MM.1S (cell line): Measurements from ENCODE around the gene EGFL8.
"Not testable (repeated sequence)": the region's sequence is repeated elsewhere in the genome, so short reads cannot be mapped to it uniquely, and the experiment has no call there.

ENCODE experiments used
- DNase-seq: peaks from one replicate; pipeline ENCODE4 v3.0.0-alpha.2; 2015
- H2AFZ ChIP-seq: fragments of 300-600 bp; sonication (generic); 2 replicates; pipeline ENCODE4 v1.6.0; 2016; ENCODE audit warnings: antibody characterized with exemption, low read length
- H3F3A ChIP-seq: fragments of 300-600 bp; sonication (generic); 2 replicates; pipeline ENCODE4 v1.6.1; 2016; ENCODE audit warnings: mild to moderate bottlenecking, antibody characterized with exemption, low read length, moderate library complexity, mixed read lengths; ENCODE audit not compliant: insufficient read depth
- H3K27ac ChIP-seq: fragments of 300-600 bp; sonication (generic); 2 replicates; pipeline ENCODE4 v1.5.1; 2016; ENCODE audit warnings: mild to moderate bottlenecking, low read length
- H3K27me3 ChIP-seq: fragments of 300-600 bp; sonication (generic); replicated peaks from 2 replicates; pipeline ENCODE4 v1.6.0; 2016; ENCODE audit warnings: low read length; ENCODE audit not compliant: insufficient read depth
- H3K36me3 ChIP-seq: fragments of 300-600 bp; sonication (generic); replicated peaks from 2 replicates; pipeline ENCODE4 v1.6.1; 2016; ENCODE audit warnings: mild to moderate bottlenecking, low read length, mixed read lengths; ENCODE audit not compliant: insufficient read depth
- H3K4me1 ChIP-seq: fragments of 300-600 bp; sonication (generic); 2 replicates; pipeline ENCODE4 v1.6.1; 2016; ENCODE audit warnings: low read length, mixed read lengths
- H3K4me2 ChIP-seq: fragments of 300-600 bp; sonication (generic); 2 replicates; pipeline ENCODE4 v1.6.0; 2016; ENCODE audit warnings: low read depth, low read length
- H3K4me3 ChIP-seq: fragments of 300-600 bp; sonication (generic); 2 replicates; pipeline ENCODE4 v1.5.1; 2016; ENCODE audit warnings: low read length, mixed read lengths
- H3K79me2 ChIP-seq: fragments of 300-600 bp; sonication (generic); 2 replicates; pipeline ENCODE4 v1.6.1; 2016; ENCODE audit warnings: mixed run types, low read length, mixed read lengths
- H3K9ac ChIP-seq: fragments of 300-600 bp; sonication (generic); 2 replicates; pipeline ENCODE4 v1.6.1; 2016; ENCODE audit warnings: low read length, mixed read lengths
- H3K9me2 ChIP-seq: fragments of 300-600 bp; sonication (generic); replicated peaks from 2 replicates; pipeline ENCODE4 v1.6.1; 2016; ENCODE audit warnings: mild to moderate bottlenecking, low read length, mixed read lengths; ENCODE audit not compliant: insufficient read depth
- H3K9me3 ChIP-seq: fragments of 300-600 bp; sonication (generic); replicated peaks from 2 replicates; pipeline ENCODE4 v1.6.1; 2016; ENCODE audit warnings: mild to moderate bottlenecking, low read length, mixed read lengths; ENCODE audit not compliant: insufficient read depth
- H4K20me1 ChIP-seq: fragments of 300-600 bp; sonication (generic); 2 replicates; pipeline ENCODE4 v1.6.1; 2016; ENCODE audit warnings: mild to moderate bottlenecking, low read length, moderate library complexity, mixed read lengths; ENCODE audit not compliant: insufficient read depth
- CTCF ChIP-seq: fragments of 300-600 bp; sonication (generic); IDR thresholded peaks from 2 replicates; pipeline ENCODE4 v1.5.1; 2016; ENCODE audit warnings: antibody characterized with exemption, low read length, mixed read lengths
- EZH2 ChIP-seq: fragments of 300-600 bp; sonication (generic); optimal IDR thresholded peaks from 2 replicates; pipeline ENCODE3; 2017; ENCODE audit warnings: low read depth, mild to moderate bottlenecking, antibody characterized with exemption, low read length, mixed read lengths
- EZH2phosphoT487 ChIP-seq: fragments of 300-600 bp; sonication (generic); IDR thresholded peaks from 2 replicates; pipeline ENCODE4 v1.6.1; 2018; ENCODE audit warnings: antibody characterized with exemption, low read length

Gene EGFL8

GRCh38 chr6:32183030-32183429, 18.6 kb downstream of the EGFL8 start:
- Histone ChIP-seq H3K79me2 (peaks cover 8% of the 10 kb centered on the region), H3K36me3 (no peaks in the 10 kb centered on the region), H3K27me3 (no peaks in the 10 kb centered on the region)

GRCh38 chr6:32183483-32184083, 19.2 kb downstream of the EGFL8 start:
- no peak overlapping the region for H3K4me3 ChIP-seq
- H3K4me1 ChIP-seq: peaks cover 5% of the 10 kb centered on the region
- H3F3A ChIP-seq: no peaks in the 10 kb centered on the region
- TF ChIP-seq EZH2phosphoT487: no peak
- TF ChIP-seq CTCF: no peak
- TF ChIP-seq EZH2: no peak
- H2AFZ ChIP-seq: no peak overlapping the region
- no peaks in the 10 kb centered on the region for H3K9me2 ChIP-seq
- no peaks in the 10 kb centered on the region for H3K36me3 ChIP-seq
- no peak overlapping the region for H3K9ac ChIP-seq
- H3K4me2 ChIP-seq: no peak overlapping the region
- H3K27me3 ChIP-seq: no peaks in the 10 kb centered on the region
- no peaks in the 10 kb centered on the region for H3K9me3 ChIP-seq
- no peak overlapping the region for H3K27ac ChIP-seq
- H3K79me2 ChIP-seq: peaks cover 9% of the 10 kb centered on the region
- no peaks in the 10 kb centered on the region for H4K20me1 ChIP-seq
- DNase-seq: no peak

More at GRCh38 chr6:32183030-32183429, 18.6 kb downstream of the EGFL8 start:
- no peaks in the 10 kb centered on the region for H3K9me3 ChIP-seq
- no peak overlapping the region for H3K4me2 ChIP-seq
- peaks cover 5% of the 10 kb centered on the region for H3K4me1 ChIP-seq
- 0 out of 2 replicates have a peak, but pooled peaks cover under 1% of the 10 kb centered on the region for H3F3A ChIP-seq
- H2AFZ ChIP-seq: no peak overlapping the region
- TF ChIP-seq EZH2 (no peak), CTCF (no peak), EZH2phosphoT487 (no peak)
- no peak overlapping the region for H3K4me3 ChIP-seq
- H3K9ac ChIP-seq: no peak overlapping the region
- no peaks in the 10 kb centered on the region for H4K20me1 ChIP-seq
- no peak for DNase-seq
- H3K27ac ChIP-seq: no peak overlapping the region
- no peaks in the 10 kb centered on the region for H3K9me2 ChIP-seq

- H2AFZ ChIP-seq: no peak within 1 kb of the TSS
- no peaks in the 10 kb centered on the region for H3K27me3 ChIP-seq
- TF ChIP-seq EZH2phosphoT487 (no peak), CTCF (no peak), EZH2 (no peak)
- peaks cover 9% of the 10 kb centered on the region for H3K79me2 ChIP-seq
- no peaks in the 10 kb centered on the region for H4K20me1 ChIP-seq
- no peak within 1 kb of the TSS for H3K4me3 ChIP-seq
- no peaks in the 10 kb centered on the region for H3F3A ChIP-seq
- no peaks in the 10 kb centered on the region for H3K9me3 ChIP-seq
- no peak for DNase-seq
- no peak within 1 kb of the TSS for H3K4me2 ChIP-seq
- H3K36me3 ChIP-seq: no peaks in the 10 kb centered on the region
- H3K27ac ChIP-seq: no peak within 1 kb of the TSS
- no peak within 1 kb of the TSS for H3K9ac ChIP-seq
- H3K4me1 ChIP-seq: peaks cover 1% of the 10 kb centered on the region
- no peaks in the 10 kb centered on the region for H3K9me2 ChIP-seq
These were observed 19.8 kb downstream of the EGFL8 start, which contains the start of gene AGER for GRCh38 chr6:32184084-32184640. TSS of gene AGER (minus strand) at chr6:32184253. CDS start at chr6:32184222, 31 bp downstream.

- H2AFZ ChIP-seq, H3K4me3 ChIP-seq, H4K20me1 ChIP-seq, H3K4me1 ChIP-seq, H3K9me3 ChIP-seq, H3F3A ChIP-seq, H3K9me2 ChIP-seq, DNase-seq, H3K27me3 ChIP-seq, H3K36me3 ChIP-seq, H3K27ac ChIP-seq, H3K4me2 ChIP-seq, H3K9ac ChIP-seq: not testable (repeated sequence)
- peaks cover 13% of the 10 kb centered on the region for H3K79me2 ChIP-seq
These were observed 21.3 kb downstream of the EGFL8 start for GRCh38 chr6:32185681-32186131.

- not testable (repeated sequence) for H2AFZ ChIP-seq, H3K27me3 ChIP-seq, H4K20me1 ChIP-seq, H3K36me3 ChIP-seq, H3K9me2 ChIP-seq, H3K4me2 ChIP-seq, DNase-seq, H3K9ac ChIP-seq, H3K4me3 ChIP-seq, H3K4me1 ChIP-seq, H3K9me3 ChIP-seq, H3F3A ChIP-seq, H3K27ac ChIP-seq
- peaks cover 19% of the 10 kb centered on the region for H3K79me2 ChIP-seq
These were observed 21.9 kb downstream of the EGFL8 start for GRCh38 chr6:32186151-32186840.
